ENCODE data around the gene D2HGDH. TPM values are rescaled to one million over a fixed set of nuclear protein-coding genes. Genes with fewer than 3 reads are reported as not detected.

Gene D2HGDH
- total and polyA plus RNA-seq, 9 of the 15 experiments (the other 6 are each of a cell fraction or from before 2014, with no cell fraction given) = 0.39 to 30.8 (median 10.3) TPM

DNA sequence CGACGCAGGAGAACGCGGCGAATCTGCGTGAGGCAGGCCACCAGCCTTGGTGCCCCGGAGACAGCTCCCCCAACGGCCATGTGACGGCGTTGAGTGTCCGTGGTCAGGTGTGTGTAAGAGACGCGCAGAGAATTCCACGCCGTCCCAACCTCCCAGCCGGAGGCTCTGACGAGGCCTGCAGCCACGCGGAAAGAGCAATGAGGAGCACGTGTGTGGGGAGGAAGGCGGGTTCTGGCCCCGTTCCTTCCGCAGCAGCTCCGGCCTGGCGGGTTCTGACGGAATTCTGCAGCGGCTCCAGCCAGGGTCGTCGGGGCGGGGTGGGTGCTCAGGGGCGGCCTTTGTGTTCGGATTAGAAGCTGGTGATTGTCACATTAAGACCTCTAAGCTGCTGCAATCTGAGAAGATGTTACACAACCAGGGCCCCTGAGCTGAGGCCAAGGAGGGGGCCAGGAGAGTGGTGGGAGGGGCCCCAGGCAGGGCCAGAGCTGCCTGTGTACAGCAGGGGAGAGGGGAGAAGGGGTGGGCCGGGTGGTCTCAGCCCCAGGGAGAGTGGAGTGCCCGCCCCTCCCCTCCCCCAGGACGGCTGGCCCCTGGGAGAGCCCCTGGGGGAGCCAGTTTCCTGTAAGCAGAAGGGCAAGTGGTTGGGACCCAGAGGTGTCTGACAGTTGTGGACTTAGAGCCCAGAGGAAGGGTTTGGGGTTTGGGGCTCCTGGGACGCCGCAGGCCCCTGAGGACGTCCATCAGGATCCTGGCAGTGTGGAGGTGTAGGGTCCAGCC is 37.0 kb downstream of the D2HGDH start:
- POLR2A ChIA-PET = interaction anchor here (0.5 to 0.9 kb wide), 2 partner anchors 9 to 127 kb away, joined by 3 to 4 read pairs; no protein-coding TSS in a partner anchor

More for the DNA sequence above, 37.0 kb downstream of the D2HGDH start:
- Histone ChIP-seq H2AFZ (ENCODE audit: low read depth, low read length) (no peak overlapping the region), H3K9me3 (replicated peaks; ENCODE audit: control insufficient read depth, insufficient read depth, low read depth, low read length) (no peaks in the 10 kb centered on the region), H3K4me3 (no peak overlapping the region), H3K9ac (ENCODE audit: insufficient read depth in 1 of 2, low read depth in 2 of 2, low read length in 2 of 2) (no peak overlapping the region; a peak in 1 of 4 replicates), H4K20me1 (replicated peaks; ENCODE audit: control insufficient read depth, insufficient read depth, low read length) (no peaks in the 10 kb centered on the region), H3K36me3 (ENCODE audit: control insufficient read depth, insufficient read depth, low read length) (no peaks in the 10 kb centered on the region), H3K4me1 (replicated peaks in 1 of 2; ENCODE audit: control insufficient read depth in 2 of 2, insufficient read depth in 2 of 2, low read length in 2 of 2) (peaks cover 0 to 55% of the 10 kb centered on the region in 2 experiments; a peak in 2 of 5 replicates), H3K79me2 (ENCODE audit: control insufficient read depth, insufficient read depth, low read length) (no peaks in the 10 kb centered on the region), H3K27ac (ENCODE audit: extremely low read depth, low read depth, low read length) (no peak overlapping the region), H3K27me3 (ENCODE audit: control insufficient read depth in 2 of 2, insufficient read depth in 2 of 2, low read length in 2 of 2) (no peaks in the 10 kb centered on the region), H3K4me2 (ENCODE audit: insufficient read depth, low read length) (no peak overlapping the region), H3K9me1 (ENCODE audit: control insufficient read depth, insufficient read depth, low read length) (no peaks in the 10 kb centered on the region)
- no peak for FAIRE-seq
- intact Hi-C loops (cut with micrococcal nuclease) (no loop called here), in situ Hi-C loops (cut with MboI) (no loop called here)
- peak in 1 of 4 experiments; percentile 8 for DNase-seq (ENCODE audit: extremely low read depth in 1 of 4, low spot score in 3 of 4)
- TF ChIP-seq ZNF408 (CRISPR knock-in tag; IDR thresholded peaks at IDR 0.05; ENCODE audit: low read depth) = no peak
- TF ChIP-seq ZNF239 (CRISPR knock-in tag; IDR thresholded peaks at IDR 0.05) = peak; percentile 82
- TF ChIP-seq, protein P1, sequence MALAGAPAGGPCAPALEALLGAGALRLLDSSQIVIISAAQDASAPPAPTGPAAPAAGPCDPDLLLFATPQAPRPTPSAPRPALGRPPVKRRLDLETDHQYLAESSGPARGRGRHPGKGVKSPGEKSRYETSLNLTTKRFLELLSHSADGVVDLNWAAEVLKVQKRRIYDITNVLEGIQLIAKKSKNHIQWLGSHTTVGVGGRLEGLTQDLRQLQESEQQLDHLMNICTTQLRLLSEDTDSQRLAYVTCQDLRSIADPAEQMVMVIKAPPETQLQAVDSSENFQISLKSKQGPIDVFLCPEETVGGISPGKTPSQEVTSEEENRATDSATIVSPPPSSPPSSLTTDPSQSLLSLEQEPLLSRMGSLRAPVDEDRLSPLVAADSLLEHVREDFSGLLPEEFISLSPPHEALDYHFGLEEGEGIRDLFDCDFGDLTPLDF (CRISPR knock-in tag; IDR thresholded peaks at IDR 0.05) = no peak
- TF ChIP-seq POLR2G (IDR thresholded peaks at IDR 0.05; ENCODE audit: low read depth, low read length) = peak; percentile 46; the same call in 1 of the 2 replicates
- TF ChIP-seq, protein P2, sequence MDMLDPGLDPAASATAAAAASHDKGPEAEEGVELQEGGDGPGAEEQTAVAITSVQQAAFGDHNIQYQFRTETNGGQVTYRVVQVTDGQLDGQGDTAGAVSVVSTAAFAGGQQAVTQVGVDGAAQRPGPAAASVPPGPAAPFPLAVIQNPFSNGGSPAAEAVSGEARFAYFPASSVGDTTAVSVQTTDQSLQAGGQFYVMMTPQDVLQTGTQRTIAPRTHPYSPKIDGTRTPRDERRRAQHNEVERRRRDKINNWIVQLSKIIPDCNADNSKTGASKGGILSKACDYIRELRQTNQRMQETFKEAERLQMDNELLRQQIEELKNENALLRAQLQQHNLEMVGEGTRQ (CRISPR knock-in tag; IDR thresholded peaks at IDR 0.05) = no peak
- TF ChIP-seq, protein P3, sequence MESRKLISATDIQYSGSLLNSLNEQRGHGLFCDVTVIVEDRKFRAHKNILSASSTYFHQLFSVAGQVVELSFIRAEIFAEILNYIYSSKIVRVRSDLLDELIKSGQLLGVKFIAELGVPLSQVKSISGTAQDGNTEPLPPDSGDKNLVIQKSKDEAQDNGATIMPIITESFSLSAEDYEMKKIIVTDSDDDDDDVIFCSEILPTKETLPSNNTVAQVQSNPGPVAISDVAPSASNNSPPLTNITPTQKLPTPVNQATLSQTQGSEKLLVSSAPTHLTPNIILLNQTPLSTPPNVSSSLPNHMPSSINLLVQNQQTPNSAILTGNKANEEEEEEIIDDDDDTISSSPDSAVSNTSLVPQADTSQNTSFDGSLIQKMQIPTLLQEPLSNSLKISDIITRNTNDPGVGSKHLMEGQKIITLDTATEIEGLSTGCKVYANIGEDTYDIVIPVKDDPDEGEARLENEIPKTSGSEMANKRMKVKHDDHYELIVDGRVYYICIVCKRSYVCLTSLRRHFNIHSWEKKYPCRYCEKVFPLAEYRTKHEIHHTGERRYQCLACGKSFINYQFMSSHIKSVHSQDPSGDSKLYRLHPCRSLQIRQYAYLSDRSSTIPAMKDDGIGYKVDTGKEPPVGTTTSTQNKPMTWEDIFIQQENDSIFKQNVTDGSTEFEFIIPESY (CRISPR knock-in tag; IDR thresholded peaks at IDR 0.05) = peak; percentile 93
- peak; percentile 74; the same call in 1 of the 2 replicates for TF ChIP-seq CEBPG (CRISPR knock-in tag; IDR thresholded peaks at IDR 0.05)
- no peak for TF ChIP-seq CEBPG (tag; conservative IDR thresholded peaks at IDR 0.05 in 1 of 2, IDR thresholded peaks at IDR 0.05 in 1 of 2)
- WGBS (ENCODE audit: insufficient coverage, low coverage, missing lambda C conversion rate) = 85% methylated on average over 10 of the region's 38 CpGs
- CTCF ChIA-PET (ENCODE audit: low intra/inter-chr PET ratio) = no interaction called here
- peak; percentile 50 for ATAC-seq
- no TSS peak for BruUV-seq (replicated peaks)
